CD4-positive, CD25-positive, alpha-beta regulatory T cell (primary cell): ENCODE results near the gene LSG1. TPM values are rescaled to one million over a fixed set of nuclear protein-coding genes. Genes with fewer than 3 reads are reported as not detected.

Source experiments
- ATAC-seq, 2 donors: fragments of 150-1000 bp; cut with Tn5 transposase; one replicate each; pipeline ENCODE4 v1.10.0; 2021; ENCODE audit warnings: low read depth in 2 of 2, moderate number of reproducible peaks in 2 of 2, moderate library complexity in 1 of 2
- DNase-seq, 3 donors: peaks; one replicate each; pipeline versions ENCODE4 v3.0.0 to v3.0.0-alpha.2; 2012 to 2022; ENCODE audit warnings: mixed read lengths in 1 of 3
- H3K27ac ChIP-seq: one replicate; pipeline ENCODE4 v1.7.0; 2013; ENCODE audit warnings: mild to moderate bottlenecking, low read length; ENCODE audit not compliant: insufficient read depth, poor library complexity, severe bottlenecking
- H3K27me3 ChIP-seq: one replicate; pipeline ENCODE4 v1.7.0; 2013; ENCODE audit warnings: low read length; ENCODE audit not compliant: control insufficient read depth, insufficient read depth
- H3K36me3 ChIP-seq: one replicate; pipeline ENCODE4 v1.7.0; 2013; ENCODE audit warnings: mild to moderate bottlenecking, low read length, moderate library complexity; ENCODE audit not compliant: control insufficient read depth, insufficient read depth
- H3K4me1 ChIP-seq: 2 replicates; pipeline ENCODE4 v1.7.0; 2013; ENCODE audit warnings: mild to moderate bottlenecking, low read length; ENCODE audit not compliant: insufficient read depth, control insufficient read depth, poor library complexity, severe bottlenecking
- H3K4me3 ChIP-seq: one replicate; pipeline ENCODE4 v1.7.0; 2013; ENCODE audit warnings: low read depth, mild to moderate bottlenecking, low read length, moderate library complexity
- H3K9me3 ChIP-seq, 2 experiments: 1 replicate in 1 of 2; 2 replicates in 1 of 2; pipeline ENCODE4 v1.7.0; 2013; ENCODE audit warnings: low read length in 2 of 2, mild to moderate bottlenecking in 1 of 2, moderate library complexity in 1 of 2; ENCODE audit not compliant: control insufficient read depth in 2 of 2
- H3K27ac Mint-ChIP-seq, 3 donors: one replicate each; pipeline ENCODE4 v1.8.0; 2020 to 2022; ENCODE audit warnings: mild to moderate bottlenecking in 3 of 3, mixed read lengths in 3 of 3, moderate library complexity in 2 of 3
- H3K27me3 Mint-ChIP-seq: one replicate; pipeline ENCODE4 v1.8.0; 2022; ENCODE audit warnings: mild to moderate bottlenecking, mixed read lengths
- H3K36me3 Mint-ChIP-seq: one replicate; pipeline ENCODE4 v1.8.0; 2020; ENCODE audit warnings: mixed read lengths
- H3K4me1 Mint-ChIP-seq, 4 donors: one replicate each; pipeline ENCODE4 v1.8.0; 2020 to 2022; ENCODE audit warnings: mixed read lengths in 4 of 4, mild to moderate bottlenecking in 1 of 4
- H3K4me3 Mint-ChIP-seq, 4 donors: one replicate each; pipeline ENCODE4 v1.8.0; 2020 to 2022; ENCODE audit warnings: mild to moderate bottlenecking in 4 of 4, mixed read lengths in 4 of 4, moderate library complexity in 3 of 4
- H3K9me3 Mint-ChIP-seq, 7 donors: one replicate each; pipeline ENCODE4 v1.8.0; 2020 to 2022; ENCODE audit warnings: mixed read lengths in 7 of 7, mild to moderate bottlenecking in 3 of 7, moderate library complexity in 2 of 7
- polyA plus RNA-seq, 4 donors: library from polyadenylated mRNA; unstranded; fragments of 300-500 nt; fragmentation: Illumina TruSeq; gene quantifications; one replicate each; pipeline ENCODE4 v1.2.3, GENCODE V29; 2021
- total RNA-seq: library from RNA; stranded (reverse); gene quantifications from one replicate; pipeline ENCODE4 v1.2.3, GENCODE V29; 2022

The LSG1 gene
- total and polyA plus RNA-seq, 5 donors from 2014 or later = 12.1 to 50.5 (median 21.8) TPM

- no peak overlapping the region for H3K27ac ChIP-seq
- H3K27me3 ChIP-seq = no peaks in the 10 kb centered on the region
- H3K36me3 ChIP-seq = no peaks in the 10 kb centered on the region
- Mint-ChIP-seq H3K27me3 (peaks cover 4% of the 10 kb centered on the region), H3K4me1 (peaks cover 6 to 22% (median 20%) of the 10 kb centered on the region in 4 donors), H3K36me3 (no peaks in the 10 kb centered on the region), H3K4me3 (peak overlapping the region in 1 of 4 donors; percentile 34), H3K27ac (no peak overlapping the region), H3K9me3 (no peaks in the 10 kb centered on the region)
- H3K9me3 ChIP-seq = no peaks in the 10 kb centered on the region
- no peak for DNase-seq
- ATAC-seq = no peak
- no peak overlapping the region for H3K4me3 ChIP-seq
- H3K4me1 ChIP-seq = peaks cover 14% of the 10 kb centered on the region
These were observed 3.7 kb upstream of the LSG1 start for GRCh38 chr3:194675680-194676079.

- Histone ChIP-seq H3K9me3 (no peaks in the 10 kb centered on the region), H3K27ac (no peak overlapping the region), H3K4me3 (no peak overlapping the region), H3K4me1 (peaks cover 19% of the 10 kb centered on the region), H3K27me3 (no peaks in the 10 kb centered on the region), H3K36me3 (no peaks in the 10 kb centered on the region)
- no peak overlapping the region for H3K27ac Mint-ChIP-seq
- DNase-seq (peak in 1 of 3 donors; percentile 27), ATAC-seq (no peak)
- no peaks in the 10 kb centered on the region for H3K9me3 Mint-ChIP-seq
- H3K4me1 Mint-ChIP-seq = peaks cover 10 to 27% (median 20%) of the 10 kb centered on the region in 4 donors
- H3K4me3 Mint-ChIP-seq = peak overlapping the region in 2 of 4 donors; percentile 23 to 34
- H3K36me3 Mint-ChIP-seq = no peaks in the 10 kb centered on the region
- H3K27me3 Mint-ChIP-seq = peaks cover 4% of the 10 kb centered on the region
These were observed 3.2 kb upstream of the LSG1 start for GRCh38 chr3:194675081-194675640.

- Histone ChIP-seq H3K4me3 (no peak overlapping the region), H3K9me3 (no peaks in the 10 kb centered on the region), H3K27ac (no peak overlapping the region), H3K27me3 (no peaks in the 10 kb centered on the region), H3K4me1 (peaks cover 19% of the 10 kb centered on the region), H3K36me3 (peaks cover 11% of the 10 kb centered on the region)
- Mint-ChIP-seq H3K4me3 (peak overlapping the region in 3 of 4 donors; percentile 34 to 62 (median 58)), H3K36me3 (peaks cover 6% of the 10 kb centered on the region), H3K9me3 (no peaks in the 10 kb centered on the region), H3K4me1 (peaks cover 19 to 39% (median 20%) of the 10 kb centered on the region in 4 donors), H3K27me3 (peaks cover 4% of the 10 kb centered on the region), H3K27ac (no peak overlapping the region)
- ATAC-seq (no peak), DNase-seq (no peak)
These were observed 1.8 kb upstream of the LSG1 start for GRCh38 chr3:194673761-194674160.

- no peak for DNase-seq
These were observed 885 bp upstream of the LSG1 start for GRCh38 chr3:194672876-194673275.

GRCh38 chr3:194671511-194671899 is 486 bp downstream of the LSG1 start:
- peaks cover 21 to 52% (median 25%) of the 10 kb centered on the region in 4 donors for H3K4me1 Mint-ChIP-seq
- H3K9me3 Mint-ChIP-seq = no peaks in the 10 kb centered on the region

More at GRCh38 chr3:194672876-194673275, 885 bp upstream of the LSG1 start:
- H3K27me3 Mint-ChIP-seq = peaks cover 4% of the 10 kb centered on the region
- Histone ChIP-seq H3K4me3 (peak overlapping the region; percentile 96), H3K27ac (peak overlapping the region; percentile 91), H3K27me3 (no peaks in the 10 kb centered on the region), H3K9me3 (no peaks in the 10 kb centered on the region), H3K4me1 (peaks cover 19% of the 10 kb centered on the region), H3K36me3 (peaks cover 18% of the 10 kb centered on the region)
- no peaks in the 10 kb centered on the region for H3K9me3 Mint-ChIP-seq
- peak overlapping the region; percentile 99 for H3K27ac Mint-ChIP-seq
- peaks cover 21 to 44% (median 24%) of the 10 kb centered on the region in 4 donors for H3K4me1 Mint-ChIP-seq
- ATAC-seq = no peak
- peaks cover 11% of the 10 kb centered on the region for H3K36me3 Mint-ChIP-seq
- H3K4me3 Mint-ChIP-seq = peak overlapping the region; percentile 64 to 99 (median 88)

GRCh38 chr3:194667363-194667762 is 4.6 kb downstream of the LSG1 start:
- peaks cover 56% of the 10 kb centered on the region for H3K36me3 ChIP-seq
- Mint-ChIP-seq H3K4me3 (no peak overlapping the region), H3K27me3 (no peaks in the 10 kb centered on the region), H3K27ac (peak overlapping the region in 1 of 3 donors; percentile 42), H3K9me3 (no peaks in the 10 kb centered on the region), H3K36me3 (peaks cover 34% of the 10 kb centered on the region), H3K4me1 (peaks cover 15 to 50% (median 21%) of the 10 kb centered on the region in 4 donors)
- no peaks in the 10 kb centered on the region for H3K9me3 ChIP-seq
- no peak for ATAC-seq
- H3K4me1 ChIP-seq = peaks cover 13% of the 10 kb centered on the region
- H3K27ac ChIP-seq = no peak overlapping the region
- DNase-seq = no peak
- no peak overlapping the region for H3K4me3 ChIP-seq
- H3K27me3 ChIP-seq = no peaks in the 10 kb centered on the region

More at GRCh38 chr3:194671511-194671899, 486 bp downstream of the LSG1 start:
- ATAC-seq (peak in 1 of 2 donors; percentile 5), DNase-seq (peak; percentile 24 to 72 (median 62))
- H3K4me3 ChIP-seq = peak overlapping the region; percentile 96
- H3K27ac Mint-ChIP-seq = peak overlapping the region; percentile 99
- peak overlapping the region; percentile 94 to 99 (median 98) for H3K4me3 Mint-ChIP-seq
- H3K4me1 ChIP-seq = peaks cover 19% of the 10 kb centered on the region
- no peaks in the 10 kb centered on the region for H3K27me3 ChIP-seq
- H3K36me3 ChIP-seq = peaks cover 22% of the 10 kb centered on the region
- H3K36me3 Mint-ChIP-seq = peaks cover 20% of the 10 kb centered on the region
- no peaks in the 10 kb centered on the region for H3K9me3 ChIP-seq
- H3K27me3 Mint-ChIP-seq = no peaks in the 10 kb centered on the region
- H3K27ac ChIP-seq = peak overlapping the region; percentile 91

- no peak overlapping the region for H3K27ac Mint-ChIP-seq
- H3K36me3 ChIP-seq = peaks cover 76% of the 10 kb centered on the region
These were observed 7.1 kb downstream of the LSG1 start for GRCh38 chr3:194664857-194665256.

GRCh38 chr3:194661946-194662345 is 10.0 kb downstream of the LSG1 start:
- peaks cover 4% of the 10 kb centered on the region for H3K4me1 ChIP-seq
- H3K27me3 ChIP-seq = no peaks in the 10 kb centered on the region
- H3K4me1 Mint-ChIP-seq = peaks cover 8 to 25% (median 16%) of the 10 kb centered on the region in 4 donors
- no peak overlapping the region for H3K27ac ChIP-seq
- no peaks in the 10 kb centered on the region for H3K27me3 Mint-ChIP-seq
- DNase-seq (no peak), ATAC-seq (no peak)
- H3K4me3 ChIP-seq = no peak overlapping the region
- H3K9me3 ChIP-seq = no peaks in the 10 kb centered on the region
- H3K9me3 Mint-ChIP-seq = no peaks in the 10 kb centered on the region
- peaks cover 46% of the 10 kb centered on the region for H3K36me3 Mint-ChIP-seq
- H3K36me3 ChIP-seq = peaks cover 85% of the 10 kb centered on the region
- peak overlapping the region in 1 of 4 donors; percentile 9 for H3K4me3 Mint-ChIP-seq
- no peak overlapping the region for H3K27ac Mint-ChIP-seq

More at GRCh38 chr3:194664857-194665256, 7.1 kb downstream of the LSG1 start:
- DNase-seq (no peak), ATAC-seq (no peak)
- Mint-ChIP-seq H3K4me3 (no peak overlapping the region), H3K9me3 (no peaks in the 10 kb centered on the region), H3K36me3 (peaks cover 43% of the 10 kb centered on the region), H3K4me1 (peaks cover 13 to 38% (median 18%) of the 10 kb centered on the region in 4 donors), H3K27me3 (no peaks in the 10 kb centered on the region)
- no peaks in the 10 kb centered on the region for H3K27me3 ChIP-seq
- no peaks in the 10 kb centered on the region for H3K9me3 ChIP-seq
- H3K27ac ChIP-seq = no peak overlapping the region
- peaks cover 4% of the 10 kb centered on the region for H3K4me1 ChIP-seq
- no peak overlapping the region for H3K4me3 ChIP-seq
